ENCODE measurements around the gene SLC39A13. TPM values are rescaled to one million over a fixed set of nuclear protein-coding genes. Genes with fewer than 3 reads are reported as not detected.

The SLC39A13 gene
- total RNA-seq, 4 donors from 2014 or later = 41.5 to 57.1 (median 50.6) TPM

DNA sequence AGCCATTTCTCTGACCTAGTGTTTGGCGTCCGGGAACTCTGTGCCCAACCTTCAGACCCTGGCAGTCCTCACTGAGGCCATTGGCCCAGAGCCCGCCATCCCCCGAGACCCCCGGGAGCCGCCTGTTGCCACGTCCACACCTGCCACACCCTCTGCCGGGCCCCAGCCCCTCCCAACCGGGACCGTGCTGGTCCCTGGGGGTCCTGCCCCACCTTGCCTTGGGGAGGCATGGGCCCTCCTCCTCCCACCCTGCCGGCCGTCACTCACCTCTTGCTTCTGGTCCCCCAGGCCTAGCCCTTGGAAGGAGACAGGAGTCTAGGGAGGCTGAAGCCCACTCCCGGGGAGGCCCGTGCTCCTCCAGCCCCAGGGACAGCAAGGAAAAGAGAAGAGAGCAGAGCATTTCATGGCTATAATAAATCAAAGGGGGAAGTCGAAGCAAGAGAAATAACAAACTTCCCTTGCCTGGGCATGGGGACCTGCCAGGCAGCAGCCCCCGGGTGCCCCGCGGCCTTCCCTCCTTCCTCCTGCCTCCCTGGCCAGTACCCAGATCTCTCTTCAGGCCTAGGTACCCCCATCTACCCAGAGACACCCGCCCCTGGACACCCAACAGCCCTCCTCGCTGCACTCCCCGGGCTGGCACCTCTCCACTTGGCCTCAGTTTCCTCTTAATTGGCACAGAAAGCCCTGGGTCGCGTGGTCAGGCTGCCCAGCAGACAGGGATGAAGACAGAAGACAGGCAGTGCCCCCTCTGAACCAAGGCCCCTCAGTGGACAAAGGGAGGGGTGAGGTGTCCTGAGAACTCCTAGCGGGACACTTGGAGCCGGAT is 13.0 kb upstream of the SLC39A13 start:
- DNase-seq (ENCODE audit: low spot score) (no peak), ATAC-seq (ENCODE audit: low FRiP score) (no peak)
- TF ChIP-seq, protein P1, sequence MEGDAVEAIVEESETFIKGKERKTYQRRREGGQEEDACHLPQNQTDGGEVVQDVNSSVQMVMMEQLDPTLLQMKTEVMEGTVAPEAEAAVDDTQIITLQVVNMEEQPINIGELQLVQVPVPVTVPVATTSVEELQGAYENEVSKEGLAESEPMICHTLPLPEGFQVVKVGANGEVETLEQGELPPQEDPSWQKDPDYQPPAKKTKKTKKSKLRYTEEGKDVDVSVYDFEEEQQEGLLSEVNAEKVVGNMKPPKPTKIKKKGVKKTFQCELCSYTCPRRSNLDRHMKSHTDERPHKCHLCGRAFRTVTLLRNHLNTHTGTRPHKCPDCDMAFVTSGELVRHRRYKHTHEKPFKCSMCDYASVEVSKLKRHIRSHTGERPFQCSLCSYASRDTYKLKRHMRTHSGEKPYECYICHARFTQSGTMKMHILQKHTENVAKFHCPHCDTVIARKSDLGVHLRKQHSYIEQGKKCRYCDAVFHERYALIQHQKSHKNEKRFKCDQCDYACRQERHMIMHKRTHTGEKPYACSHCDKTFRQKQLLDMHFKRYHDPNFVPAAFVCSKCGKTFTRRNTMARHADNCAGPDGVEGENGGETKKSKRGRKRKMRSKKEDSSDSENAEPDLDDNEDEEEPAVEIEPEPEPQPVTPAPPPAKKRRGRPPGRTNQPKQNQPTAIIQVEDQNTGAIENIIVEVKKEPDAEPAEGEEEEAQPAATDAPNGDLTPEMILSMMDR (IDR thresholded peaks at IDR 0.05) = no peak

DNA sequence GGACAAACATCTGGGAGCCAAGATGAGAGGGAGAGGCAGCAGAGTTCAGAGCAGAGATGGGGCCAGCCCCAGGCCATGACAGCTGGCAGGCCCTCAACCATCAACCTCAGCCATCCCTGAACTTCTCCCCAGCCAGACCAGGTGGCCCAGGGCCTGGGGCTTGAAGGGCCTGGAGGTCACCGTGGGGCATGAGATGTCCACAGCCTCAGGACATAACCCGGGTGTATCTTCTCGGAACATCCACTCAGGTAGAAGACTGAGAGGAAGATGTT is 12.4 kb upstream of the SLC39A13 start:
- TF ChIP-seq, protein P1 (IDR thresholded peaks at IDR 0.05) = no peak
- DNase-seq (ENCODE audit: low spot score) (no peak), ATAC-seq (ENCODE audit: low FRiP score) (no peak)

GRCh38 chr11:47398011-47398410 is 10.4 kb upstream of the SLC39A13 start:
- no peak for ATAC-seq (ENCODE audit: low FRiP score)

GRCh38 chr11:47398551-47398950 is 9.8 kb upstream of the SLC39A13 start:
- no peak for ATAC-seq (ENCODE audit: low FRiP score)
- TF ChIP-seq, protein P1 (IDR thresholded peaks at IDR 0.05) = no peak
- no peak for DNase-seq (ENCODE audit: low spot score)

More at GRCh38 chr11:47398011-47398410, 10.4 kb upstream of the SLC39A13 start:
- TF ChIP-seq, protein P1 (IDR thresholded peaks at IDR 0.05) = no peak
- DNase-seq (ENCODE audit: low spot score) = no peak

DNA sequence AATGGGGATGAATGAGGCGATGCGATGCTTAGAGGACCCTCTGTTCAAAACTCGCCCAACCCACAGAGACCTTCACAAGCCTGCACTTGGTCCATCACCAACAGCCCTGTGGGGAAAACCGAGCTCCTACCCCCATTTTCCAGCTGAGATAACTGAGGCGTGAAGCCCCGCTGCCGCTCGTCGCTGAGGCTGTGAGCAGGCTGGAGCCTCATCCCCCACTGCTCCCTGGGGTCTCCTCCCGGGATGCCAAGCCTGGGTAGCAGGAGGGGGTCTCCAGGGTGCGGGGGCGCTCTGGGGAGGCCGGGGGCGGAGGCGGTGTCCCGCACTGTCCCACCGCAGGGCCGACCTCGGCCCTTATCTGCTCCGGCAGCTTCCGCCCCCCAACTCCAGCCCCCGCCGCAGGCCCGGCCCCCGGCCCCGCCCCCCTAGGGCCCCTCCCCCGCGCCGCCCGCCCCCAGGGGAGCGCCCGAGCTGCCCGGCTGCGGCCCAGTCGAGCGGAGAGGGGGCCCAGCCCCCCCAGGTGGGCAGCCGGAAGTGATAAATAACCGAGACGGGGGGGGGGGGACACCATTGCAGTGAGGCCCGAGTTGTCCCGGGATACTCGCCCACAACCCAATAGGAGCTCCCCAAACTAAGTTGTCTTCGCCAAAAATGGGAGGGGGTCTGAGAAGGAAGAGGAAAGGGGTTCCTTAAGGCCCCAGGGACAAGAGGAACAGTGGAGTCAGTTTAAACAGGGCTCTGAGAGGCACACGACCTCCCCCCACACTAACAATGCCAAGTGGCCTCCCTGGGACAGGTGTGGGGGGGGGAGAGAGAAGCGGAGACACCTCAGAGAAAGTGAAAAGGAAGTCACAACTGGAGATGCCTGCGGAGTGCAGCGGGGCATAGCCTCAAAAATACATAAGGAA is 8.3 kb upstream of the SLC39A13 start:
- TF ChIP-seq, protein P1 (IDR thresholded peaks at IDR 0.05) = no peak
- DNase-seq (ENCODE audit: low spot score) (no peak), ATAC-seq (ENCODE audit: low FRiP score) (peak; percentile 62)

DNA sequence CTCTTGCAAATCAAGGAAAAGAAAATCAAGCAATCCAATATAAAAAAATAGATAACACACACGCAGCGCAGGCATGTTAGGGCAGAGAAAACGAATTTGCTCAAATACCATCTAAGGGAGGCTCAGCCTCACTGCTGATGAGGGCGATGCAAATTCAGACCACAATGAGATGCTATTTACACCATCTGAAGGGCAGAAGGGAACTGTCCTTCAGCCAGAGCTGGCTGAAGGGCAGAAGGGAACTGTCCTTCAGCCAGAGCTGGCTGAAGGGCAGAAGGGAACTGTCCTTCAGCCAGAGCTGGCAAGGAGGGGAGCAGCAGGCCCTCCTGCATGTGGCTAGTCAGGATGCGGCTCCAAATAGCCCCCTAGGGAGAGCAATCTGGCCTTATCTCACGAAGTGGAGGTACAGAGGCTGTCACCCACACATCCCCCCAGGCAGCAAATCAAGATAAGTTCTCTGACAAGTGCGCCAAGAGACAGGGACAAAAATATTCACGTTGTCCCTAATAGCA is 7.6 kb upstream of the SLC39A13 start:
- TF ChIP-seq, protein P1 (IDR thresholded peaks at IDR 0.05) = no peak
- ATAC-seq (ENCODE audit: low FRiP score) (no peak), DNase-seq (ENCODE audit: low spot score) (no peak)

All from omental fat pad (tissue), 4 donors.